ENCODE measurements around the gene BCAS1.

BCAS1 gene

DNA sequence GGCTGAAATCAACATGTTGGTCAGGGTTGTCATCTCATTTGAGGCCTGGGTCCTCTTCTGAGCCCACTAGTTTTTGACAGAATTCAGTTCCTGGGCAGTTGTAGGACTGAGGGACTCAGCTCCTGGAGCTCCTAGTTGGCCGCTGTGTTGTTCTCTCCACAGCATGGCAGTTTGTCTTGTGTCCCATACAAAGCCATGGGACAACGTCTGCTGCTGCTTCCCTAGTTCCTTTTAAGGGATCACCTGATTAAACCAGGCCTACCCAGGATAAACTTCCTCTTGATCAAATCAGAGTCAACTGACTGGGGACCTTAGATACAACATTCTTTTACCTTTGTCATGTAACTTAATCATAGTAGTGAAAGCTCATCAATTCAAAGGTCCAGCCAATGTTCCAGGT is 141.0 kb downstream of the BCAS1 start:
- no peak for DNase-seq (ENCODE audit: low read depth in 2 of 2)

DNA sequence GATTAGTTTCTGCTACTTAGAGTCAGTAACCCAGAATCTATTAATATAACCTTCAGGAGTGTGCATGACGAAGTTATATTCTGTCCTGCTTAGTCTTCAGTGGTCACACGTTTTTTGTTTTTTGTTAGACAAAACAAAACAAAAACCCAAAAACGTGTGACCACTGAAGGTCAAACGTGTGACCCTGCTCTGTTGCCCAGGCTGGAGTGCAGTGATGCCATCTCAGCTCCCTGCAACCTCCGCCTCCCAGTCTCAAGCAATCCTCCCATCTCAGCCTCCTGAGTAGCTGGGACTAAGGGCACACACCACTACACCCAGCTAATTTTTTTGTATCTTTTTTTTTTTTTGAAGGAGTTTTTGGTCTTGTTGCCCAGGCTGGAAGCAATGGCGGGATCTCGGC is 142.4 kb downstream of the BCAS1 start:
- no peak for DNase-seq (ENCODE audit: low read depth in 2 of 2)

DNA sequence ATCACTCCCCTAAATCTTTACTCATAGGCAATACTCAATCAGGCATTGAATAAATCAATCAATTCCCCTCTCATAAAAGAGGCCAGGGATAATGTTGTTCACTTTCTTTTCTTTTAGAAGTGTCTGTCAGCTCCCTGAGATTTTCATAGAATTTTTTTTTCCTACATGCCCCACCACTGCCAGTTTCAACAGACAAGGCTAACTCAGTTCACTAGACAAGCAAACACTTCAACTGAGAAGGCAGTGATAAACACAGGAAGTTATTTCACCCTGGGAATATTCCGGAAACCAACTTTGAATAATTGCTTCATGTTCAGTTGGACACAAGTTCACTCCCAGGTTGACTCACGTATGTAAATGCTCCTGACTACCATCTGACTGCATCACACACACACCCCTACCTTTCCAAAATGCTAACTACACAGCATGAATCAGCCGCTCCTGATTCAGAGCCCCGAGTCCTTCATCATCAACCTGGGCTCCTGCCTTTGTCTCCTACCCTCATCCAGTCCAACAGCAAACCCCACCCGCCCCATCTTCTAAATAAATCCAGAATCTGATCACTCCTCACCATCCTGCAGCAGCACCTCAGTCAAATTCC is 143.9 kb downstream of the BCAS1 start:
- no peak for DNase-seq (ENCODE audit: low read depth in 2 of 2)

DNA sequence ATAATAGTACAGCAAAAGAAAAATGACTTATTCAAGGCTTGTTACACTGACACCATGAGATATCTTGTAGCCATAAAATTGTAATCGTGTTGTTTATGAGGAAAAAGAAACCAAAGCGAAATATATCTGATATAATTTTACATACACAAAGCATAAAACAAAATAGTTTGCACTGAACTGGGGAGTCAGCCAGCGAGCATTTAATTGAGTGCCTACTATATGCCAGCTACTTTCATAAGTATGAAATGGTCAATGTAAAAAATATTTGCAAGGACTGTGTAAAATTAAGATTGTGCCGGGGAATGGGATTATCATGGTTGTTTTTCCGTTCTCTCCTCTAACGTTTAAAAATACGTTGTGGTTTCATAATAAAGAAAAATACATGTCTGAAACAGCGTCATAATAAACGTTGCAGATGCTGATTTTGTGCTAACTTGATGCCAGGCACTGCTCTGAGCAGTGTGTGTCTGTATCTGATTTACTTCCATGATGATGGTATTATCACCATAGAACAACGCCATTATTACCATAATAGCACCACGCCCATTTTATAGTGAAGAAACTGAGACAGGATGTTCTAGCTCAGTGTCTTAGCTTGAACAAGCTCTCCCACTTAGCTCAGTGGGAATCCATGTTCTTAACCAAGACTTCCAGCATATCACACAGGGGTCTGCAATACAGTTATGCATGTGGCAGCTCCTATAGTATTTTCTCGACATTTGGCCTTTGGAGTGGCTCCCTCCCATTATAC is 144.6 kb downstream of the BCAS1 start:
- no peak for DNase-seq (ENCODE audit: low read depth in 2 of 2)

DNA sequence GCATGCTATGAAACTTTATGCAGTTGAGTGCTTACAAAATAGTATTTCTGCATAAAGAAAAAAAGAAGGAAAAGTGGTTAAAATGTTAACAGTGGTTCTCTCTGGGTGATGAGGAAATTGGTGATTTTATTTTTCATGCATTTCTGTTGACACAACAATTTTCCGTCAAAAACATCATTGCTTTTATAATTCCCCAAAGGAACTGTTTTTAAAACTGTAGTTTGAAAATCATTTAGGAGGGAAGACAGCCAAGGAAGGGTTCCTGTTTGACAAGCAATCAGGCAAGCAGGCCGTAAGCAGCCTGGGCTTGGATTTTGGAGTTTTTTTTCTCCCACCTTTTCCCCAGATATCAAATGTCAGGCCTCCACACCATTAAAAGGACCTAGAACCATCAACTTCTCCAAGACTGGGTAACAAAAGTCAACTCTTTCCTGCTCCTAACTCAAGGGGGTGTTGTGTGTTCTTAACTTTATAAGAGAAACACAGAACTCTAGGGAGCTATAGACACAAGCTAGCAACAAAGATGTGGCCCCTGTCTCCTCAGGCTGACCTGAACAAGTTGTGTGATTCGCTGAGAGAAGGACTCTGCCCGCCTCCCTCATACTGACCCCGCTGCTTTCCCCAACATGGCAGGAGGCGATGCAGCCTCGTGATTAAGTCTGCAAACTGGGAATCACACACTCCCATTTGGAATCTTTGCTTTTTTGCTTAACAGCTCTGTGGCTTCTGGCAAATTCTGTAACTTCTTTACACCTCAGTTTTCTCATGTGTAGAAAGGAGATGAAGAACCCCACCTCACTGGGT is 146.6 kb downstream of the BCAS1 start:
- no peak for DNase-seq (ENCODE audit: low read depth in 2 of 2)

DNA sequence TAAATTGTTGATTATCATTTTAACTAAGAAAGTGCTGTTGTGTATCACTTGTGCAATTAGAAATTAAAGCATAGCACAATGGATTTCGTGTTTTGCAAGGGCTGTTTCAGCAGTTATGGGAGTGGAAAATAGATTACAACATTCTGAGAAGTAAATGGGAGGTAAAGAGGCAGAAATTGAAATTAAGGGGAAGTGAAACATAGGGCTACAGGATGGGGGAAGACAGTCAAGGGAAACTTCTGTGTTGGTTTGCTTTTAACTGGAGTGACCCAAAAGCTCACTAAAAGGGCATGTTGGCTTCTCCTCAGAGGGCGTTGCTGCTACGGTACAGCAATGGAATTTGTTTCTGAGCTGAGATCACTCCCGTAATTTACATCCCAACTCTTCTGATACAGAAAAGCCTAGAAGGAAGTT is 147.5 kb downstream of the BCAS1 start:
- no peak for DNase-seq (ENCODE audit: low read depth in 2 of 2)

DNA sequence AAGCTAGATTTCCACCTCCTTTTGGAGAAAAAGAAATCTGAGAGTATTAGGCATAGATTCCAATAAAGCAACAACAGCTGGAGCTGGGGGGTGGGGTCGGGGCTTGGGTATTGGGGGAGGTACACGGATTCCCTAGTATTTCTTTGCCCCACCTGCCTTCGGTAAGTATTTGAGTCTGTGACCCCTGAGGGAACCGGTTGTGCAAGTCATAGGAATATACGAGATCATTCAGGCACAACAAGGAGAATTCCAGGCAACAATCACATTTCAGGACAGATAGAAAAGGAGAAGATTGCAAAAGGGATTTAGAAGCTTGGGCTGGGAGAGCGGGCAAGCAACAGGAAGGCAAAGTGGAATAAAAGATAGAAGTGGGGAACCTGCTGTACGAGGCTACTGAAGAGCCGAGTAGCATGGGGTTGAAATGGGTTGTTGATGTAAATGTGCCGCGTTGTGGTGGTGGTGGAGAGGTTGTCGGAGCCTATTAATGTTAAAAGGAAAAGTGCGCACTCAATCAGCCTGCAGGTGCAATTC is 148.9 kb downstream of the BCAS1 start:
- no peak for DNase-seq (ENCODE audit: low read depth in 2 of 2)

DNA sequence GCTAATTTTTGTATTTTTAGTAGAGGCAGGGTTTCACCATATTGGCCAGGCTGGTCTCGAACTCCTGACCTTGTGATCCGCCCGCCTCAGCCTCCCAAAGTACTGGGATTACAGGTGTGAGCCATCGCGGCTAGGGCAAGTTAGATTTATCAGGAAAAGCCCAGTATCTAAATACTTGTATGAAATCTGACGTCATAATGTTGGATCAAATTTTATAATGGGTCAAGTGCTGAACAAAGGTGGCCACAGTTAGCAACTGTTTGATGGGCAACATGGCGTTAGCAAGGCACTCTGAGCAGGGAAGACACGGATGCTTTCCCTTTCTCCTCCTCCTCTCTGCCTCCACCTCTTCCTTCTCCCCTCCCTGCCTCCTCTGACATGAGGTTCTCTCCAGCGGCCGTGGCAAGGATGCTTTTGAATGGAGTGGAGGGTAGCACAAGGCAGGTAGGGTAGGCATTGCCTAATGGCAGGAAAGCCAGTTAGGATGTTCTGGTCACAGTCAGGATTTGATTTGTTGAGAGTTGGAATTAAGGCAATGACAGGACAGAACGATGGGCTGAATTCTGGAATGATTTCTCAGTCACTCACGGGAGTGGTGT is 149.6 kb downstream of the BCAS1 start:
- no peak for DNase-seq (ENCODE audit: low read depth in 2 of 2)

DNA sequence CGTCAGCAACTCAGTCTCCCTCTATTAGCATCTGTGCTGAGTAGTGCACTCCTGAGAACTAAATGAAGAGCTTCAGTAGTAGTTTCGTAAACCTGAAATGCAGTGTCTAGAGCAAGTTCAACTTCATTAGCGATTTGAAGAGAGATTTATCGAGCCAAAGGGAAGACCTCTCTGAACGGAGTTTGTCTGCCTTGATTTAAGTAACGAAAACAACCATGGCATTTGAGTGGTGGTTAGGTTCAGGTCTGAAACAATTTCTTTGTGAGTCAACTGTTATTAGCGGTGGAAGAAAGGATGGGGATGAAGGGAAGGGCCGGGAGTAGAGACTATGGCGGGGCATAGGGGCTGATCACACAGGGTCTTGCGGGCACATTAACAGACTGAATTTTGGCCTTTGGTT is 150.5 kb downstream of the BCAS1 start:
- no peak for DNase-seq (ENCODE audit: low read depth in 2 of 2)

DNA sequence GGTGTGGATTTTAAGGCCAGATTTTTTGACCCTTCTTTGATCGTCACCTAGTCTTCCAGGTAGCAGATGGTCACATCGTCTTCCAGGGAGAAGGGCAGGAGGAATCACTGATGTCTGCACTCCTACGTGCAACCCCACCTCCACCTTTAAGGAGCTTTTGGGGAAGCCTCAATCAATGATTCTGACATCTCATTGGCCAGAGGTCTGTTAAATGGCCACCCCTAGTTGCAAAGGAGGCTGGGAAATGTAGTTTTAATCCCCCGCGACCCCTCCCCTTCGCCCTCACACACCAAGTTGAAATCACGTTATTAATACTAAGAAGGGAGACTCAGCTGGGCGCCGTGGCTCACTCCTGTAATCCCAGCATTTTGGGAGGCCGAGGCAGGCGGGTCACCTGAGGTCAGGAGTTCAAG is 151.4 kb downstream of the BCAS1 start:
- DNase-seq (ENCODE audit: low read depth in 2 of 2) = no peak

DNA sequence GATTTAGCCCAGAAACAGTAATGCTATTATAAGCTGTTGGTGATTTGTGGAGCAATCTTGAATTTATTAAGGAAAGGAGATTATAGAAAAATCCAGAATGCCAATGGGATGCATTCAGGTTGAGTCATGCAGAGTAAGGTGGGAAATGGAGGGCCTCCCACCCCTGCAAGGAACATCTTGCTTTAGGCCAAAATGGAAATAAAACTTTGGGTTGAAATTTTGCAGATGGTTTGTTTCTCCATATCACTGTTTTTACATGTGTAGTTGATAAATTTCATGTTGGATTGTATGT is 152.4 kb downstream of the BCAS1 start:
- DNase-seq (ENCODE audit: low read depth in 2 of 2) = no peak

DNA sequence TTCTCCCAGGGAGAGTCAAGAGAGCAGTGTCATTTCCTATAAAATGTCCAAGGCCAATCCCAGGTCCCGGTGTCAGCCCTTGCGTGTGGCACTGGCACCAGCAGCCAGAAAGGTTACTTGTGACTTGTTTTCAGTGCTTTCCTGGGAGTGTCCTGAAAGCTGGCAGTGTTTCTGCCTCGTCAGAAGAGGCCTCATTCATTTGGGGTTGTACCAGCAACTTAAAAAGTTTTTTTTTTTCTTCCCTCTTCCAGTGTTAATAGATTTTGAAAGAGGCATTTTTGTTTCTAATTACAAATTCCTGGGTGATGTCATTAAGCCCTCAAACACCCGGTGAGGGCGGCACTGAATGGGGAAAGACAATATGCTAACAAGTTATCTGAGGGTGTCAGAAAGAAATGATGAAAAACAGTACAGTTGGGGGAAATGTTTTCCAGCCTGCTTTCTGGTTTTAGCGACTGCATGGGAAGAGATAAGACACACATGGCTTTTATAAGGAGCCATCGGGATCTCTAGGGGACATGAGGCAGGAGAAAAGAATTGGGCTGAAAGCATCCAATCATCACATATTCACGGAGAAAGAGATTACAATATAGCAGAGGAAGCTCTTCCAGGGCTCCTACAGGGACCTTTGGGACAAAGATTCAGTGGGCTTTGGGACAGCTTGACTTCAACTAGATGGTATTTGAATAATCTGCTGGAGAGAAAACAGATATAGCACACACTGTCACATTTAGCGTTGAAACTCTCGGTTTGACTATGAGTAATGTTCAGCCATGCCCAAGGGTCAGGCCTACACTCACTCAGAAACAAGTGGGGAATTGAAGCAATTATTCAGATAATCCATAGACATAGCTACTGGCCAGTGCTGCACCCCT is 153.0 kb downstream of the BCAS1 start:
- no peak for DNase-seq (ENCODE audit: low read depth in 2 of 2)

DNA sequence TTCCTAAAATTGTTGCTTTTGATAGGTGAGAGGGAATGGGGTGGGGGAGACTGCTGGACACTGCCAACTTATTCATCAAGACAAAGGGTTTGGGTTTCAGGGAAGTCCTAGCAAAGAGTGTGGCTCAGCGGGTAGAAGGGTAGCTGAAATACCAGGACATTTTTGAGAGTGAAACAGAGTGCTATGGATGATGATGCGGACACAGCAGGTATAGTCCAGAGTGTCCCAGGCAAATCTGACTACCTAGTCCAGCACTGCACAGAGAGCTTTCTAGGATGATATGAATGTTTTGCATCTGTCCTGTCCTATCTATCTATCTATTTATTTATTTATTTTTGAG is 154.3 kb downstream of the BCAS1 start:
- no peak for DNase-seq (ENCODE audit: low read depth in 2 of 2)

DNA sequence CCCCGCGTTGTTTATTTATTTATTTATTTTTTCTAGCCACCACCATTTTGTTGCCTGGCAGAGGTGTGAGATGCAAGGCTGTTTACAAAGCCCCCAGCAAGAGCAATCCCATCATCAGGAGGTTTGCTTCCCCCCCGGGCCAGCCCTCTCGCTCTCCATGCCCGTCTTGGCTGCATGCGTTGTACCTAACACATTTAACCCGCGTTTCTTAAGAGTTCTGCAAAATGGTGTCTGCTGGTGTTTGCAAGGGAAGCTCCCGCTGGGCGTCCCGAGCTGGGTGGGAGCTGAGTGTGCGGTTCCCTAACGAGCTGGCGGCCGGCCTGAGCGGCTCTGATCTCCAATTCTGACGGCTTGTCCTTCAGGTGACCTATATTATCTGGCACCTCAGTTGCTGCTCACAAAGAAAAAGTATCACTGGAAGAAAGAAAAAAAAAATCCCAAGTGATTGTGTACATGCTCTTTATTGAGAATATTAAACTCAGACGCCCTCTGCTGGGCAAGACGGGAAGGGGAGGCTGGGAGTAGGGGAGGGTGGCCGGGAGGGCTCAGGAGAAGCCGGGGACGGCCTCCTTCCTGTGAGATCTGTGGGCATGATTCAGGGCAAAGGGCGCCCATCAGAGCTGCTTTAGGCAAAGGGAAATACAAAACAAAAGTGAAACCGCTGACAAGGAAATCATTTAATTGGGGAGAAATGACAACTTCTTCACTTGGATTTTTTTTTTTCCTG is 154.8 kb downstream of the BCAS1 start:
- peak; percentile 89 to 98 for DNase-seq (ENCODE audit: low read depth in 2 of 2)

DNA sequence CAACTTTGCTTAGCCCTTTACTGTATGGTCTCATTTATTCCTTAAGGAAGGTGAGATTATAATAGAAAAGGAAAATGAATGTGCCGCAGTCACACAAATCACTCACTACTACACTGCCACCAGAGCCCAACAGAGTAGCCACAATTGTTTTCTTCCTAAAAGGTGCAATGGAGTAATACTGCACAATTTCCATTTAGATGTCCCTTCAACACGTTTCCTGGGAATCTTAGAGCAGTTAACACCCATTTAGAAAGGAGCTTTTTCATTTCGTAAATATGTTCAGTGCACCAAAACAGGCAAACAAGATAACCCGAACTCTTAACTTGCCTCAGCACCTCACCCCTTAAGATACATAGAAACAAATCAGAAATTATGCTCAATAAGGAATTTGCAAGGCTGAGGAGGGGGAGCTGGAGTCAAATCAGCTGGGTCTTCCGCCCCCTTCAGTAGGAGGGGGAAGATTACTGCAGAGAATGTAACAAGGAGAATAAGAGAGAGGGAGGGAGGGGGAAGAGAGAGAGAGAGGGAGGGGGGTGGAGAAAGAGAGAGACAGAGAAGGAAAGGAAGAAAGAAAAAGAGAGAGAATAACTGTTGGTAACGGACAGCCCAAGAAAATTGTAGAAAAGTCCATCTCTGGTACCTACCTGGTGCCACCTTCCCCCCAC is 155.5 kb downstream of the BCAS1 start:
- DNase-seq (ENCODE audit: low read depth in 2 of 2) = no peak

DNA sequence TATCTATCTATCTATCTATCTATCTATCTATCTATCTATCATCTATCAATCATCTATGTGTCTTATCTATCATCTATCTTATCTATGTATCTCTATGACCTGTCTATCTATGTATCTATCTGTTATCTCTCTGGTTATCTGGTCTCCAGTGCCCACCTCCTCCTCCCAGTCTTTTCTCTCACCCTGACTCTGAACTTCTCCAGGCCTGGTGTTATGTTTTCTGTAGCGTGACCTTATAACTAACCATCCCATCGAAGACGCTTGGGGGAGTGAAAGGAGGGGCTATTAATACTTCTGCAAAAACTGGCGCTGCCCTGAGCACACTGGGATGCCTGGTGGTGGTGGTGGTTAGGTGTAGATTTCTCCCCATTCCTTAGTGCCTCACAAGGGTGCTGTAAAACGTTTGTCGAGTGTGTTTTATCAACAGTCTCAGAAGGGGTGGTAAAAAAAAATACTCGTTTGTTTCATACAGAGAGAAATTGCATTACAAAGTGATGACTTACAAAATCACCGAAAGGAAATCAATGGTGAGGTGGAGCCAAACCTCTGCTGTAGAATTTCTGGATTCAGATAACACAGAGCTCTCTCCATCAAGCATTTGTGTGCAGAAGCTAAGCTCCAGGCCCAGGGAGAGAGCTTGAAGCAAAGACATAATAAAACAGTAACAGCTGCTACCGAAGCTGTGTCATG is 156.2 kb downstream of the BCAS1 start:
- no peak for DNase-seq (ENCODE audit: low read depth in 2 of 2)

DNA sequence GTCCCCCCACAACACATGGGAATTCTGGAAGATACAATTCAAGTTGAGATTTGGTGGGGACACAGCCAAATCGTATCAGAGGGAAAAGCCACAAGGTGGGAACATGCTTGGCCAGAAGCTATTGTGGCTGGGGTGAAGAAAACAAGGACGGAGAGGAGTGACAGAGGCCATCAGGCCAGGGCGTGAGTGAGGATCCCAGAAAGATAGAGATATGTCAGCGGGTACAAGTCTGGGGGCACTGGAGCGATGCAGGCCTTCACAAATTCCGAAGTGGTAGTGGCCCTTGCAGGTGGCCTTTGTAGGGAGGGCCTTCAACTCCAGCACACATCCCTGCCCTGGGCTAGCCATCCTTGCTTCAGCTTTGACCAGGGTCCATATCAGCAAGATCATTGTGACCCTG is 159.1 kb downstream of the BCAS1 start:
- DNase-seq (ENCODE audit: low read depth in 2 of 2) = no peak

DNA sequence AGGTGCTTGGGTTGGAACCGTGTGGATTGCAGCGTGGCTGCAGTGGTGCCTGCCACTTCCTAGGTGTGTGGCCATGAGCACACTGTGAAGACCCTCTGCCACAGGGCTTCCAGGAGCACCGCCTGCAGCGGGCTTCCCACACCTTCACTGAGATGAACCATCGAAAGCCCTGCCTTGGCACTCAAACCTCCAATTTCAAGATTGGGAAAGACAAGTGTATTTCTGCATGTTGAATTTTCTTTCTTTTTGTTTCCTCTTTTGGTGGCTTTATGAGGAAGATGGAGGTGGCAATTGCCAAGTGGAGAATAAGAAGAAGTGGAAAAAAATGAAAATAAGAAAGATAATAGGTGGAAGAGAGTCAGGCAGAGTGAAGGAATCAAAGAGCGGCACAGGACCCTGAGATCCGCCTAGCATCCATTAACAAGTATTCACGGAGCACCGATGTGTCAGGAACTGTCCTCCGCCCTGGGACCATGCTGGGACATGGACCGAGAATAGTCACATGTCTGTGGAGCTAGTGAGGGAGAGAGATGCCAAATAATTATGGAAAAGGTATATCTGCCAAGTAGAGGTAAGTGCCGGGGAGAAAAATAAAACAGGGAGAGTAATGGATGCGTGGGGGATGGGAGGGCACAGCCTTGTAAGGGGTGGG is 159.9 kb downstream of the BCAS1 start:
- DNase-seq (ENCODE audit: low read depth in 2 of 2) = no peak
